GM21528 (cell line): ENCODE data around the gene TMEM59L.
"Not testable (repeated sequence)": the region's sequence is repeated elsewhere in the genome, so short reads cannot be mapped to it uniquely, and the experiment has no call there.

Experiments used
- ATAC-seq: cut with Tn5 transposase; IDR thresholded peaks from one replicate; pipeline ENCODE4 v1.9.1; 2021; ENCODE audit warnings: mild to moderate bottlenecking, moderate library complexity; ENCODE audit not compliant: unreplicated experiment, low FRiP score

TMEM59L gene

DNA sequence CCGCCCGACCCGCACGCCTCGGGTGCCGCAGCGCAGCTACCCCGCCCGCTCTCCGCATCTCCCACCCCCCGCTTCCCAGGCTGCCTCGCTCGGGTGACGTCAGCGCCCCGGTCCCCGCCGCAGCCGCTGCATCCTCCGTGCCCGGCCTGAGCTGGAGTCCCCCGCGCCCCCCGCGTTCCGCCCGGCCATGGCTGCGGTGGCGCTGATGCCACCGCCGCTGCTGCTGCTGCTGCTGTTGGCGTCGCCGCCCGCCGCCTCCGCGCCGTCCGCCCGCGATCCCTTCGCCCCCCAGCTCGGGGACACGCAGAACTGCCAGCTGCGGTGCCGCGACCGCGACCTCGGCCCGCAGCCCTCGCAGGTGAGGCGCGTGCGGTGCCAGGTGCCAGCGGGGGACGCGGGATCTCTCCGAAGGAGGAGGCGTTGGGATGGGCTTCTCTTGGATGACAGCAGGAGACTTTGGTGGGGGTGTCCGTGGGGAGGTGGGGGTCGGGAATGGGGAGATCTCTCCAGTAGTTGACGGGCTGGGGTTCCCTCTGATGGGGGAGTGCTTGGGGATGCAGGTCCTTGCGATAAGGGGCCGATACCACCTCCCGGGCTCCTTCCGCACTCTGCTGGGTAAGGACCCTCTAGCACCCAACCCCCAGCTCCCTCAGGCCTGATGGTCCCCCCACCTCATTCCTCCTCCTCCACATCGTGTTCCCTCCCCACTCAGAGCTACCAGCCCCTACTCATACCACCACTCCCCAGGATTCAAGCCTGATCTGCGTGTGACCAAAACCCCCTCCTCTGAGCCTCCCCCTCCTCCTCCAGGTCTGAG is at the start of gene TMEM59L:
Gene TMEM59L, plus strand, starts transcription at position 99 of the 817 bp plus-strand sequence. Its CDS starts 89 bp downstream, at position 188.
- ATAC-seq, result no peak

DNA sequence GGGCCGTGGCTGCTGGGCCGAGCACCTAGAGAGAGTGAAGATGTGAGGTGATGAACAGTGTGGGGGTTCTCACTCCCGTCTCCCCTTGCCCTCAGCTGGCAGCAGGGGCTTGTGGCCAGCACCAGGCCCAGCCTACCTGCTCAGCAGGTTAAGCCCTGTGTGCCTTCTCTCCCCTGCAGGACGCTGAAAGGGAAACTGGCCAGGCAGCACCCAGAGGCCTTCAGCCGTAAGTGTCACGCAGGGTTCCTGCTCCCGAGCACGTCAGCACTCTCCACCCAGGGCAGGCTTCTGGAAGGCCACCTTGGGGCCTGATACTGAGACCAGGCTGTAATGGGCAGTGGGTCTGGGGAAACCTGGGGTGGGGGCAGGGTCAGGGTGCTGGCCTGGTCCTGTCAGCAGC is 45.7 kb upstream of the TMEM59L start:
- no peak for ATAC-seq

DNA sequence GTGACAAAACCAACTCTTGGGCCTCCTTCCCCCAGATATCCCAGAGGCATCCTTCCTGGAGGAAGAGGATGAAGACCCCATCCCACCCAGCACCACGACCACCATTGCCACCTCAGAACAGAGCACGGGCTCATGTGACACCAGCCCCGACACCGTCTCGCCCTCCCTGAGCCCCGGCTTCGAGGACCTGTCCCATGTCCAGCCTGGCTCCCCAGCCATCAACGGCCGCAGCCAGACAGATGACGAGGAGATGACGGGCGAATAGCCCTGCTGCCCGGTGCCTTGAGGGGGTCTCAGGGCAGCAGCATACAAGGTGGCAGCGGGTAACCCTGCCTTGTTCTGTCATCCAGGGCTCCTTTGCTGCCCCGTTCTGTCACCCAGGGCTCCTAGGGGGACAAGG is 44.3 kb upstream of the TMEM59L start:
- no peak for ATAC-seq

DNA sequence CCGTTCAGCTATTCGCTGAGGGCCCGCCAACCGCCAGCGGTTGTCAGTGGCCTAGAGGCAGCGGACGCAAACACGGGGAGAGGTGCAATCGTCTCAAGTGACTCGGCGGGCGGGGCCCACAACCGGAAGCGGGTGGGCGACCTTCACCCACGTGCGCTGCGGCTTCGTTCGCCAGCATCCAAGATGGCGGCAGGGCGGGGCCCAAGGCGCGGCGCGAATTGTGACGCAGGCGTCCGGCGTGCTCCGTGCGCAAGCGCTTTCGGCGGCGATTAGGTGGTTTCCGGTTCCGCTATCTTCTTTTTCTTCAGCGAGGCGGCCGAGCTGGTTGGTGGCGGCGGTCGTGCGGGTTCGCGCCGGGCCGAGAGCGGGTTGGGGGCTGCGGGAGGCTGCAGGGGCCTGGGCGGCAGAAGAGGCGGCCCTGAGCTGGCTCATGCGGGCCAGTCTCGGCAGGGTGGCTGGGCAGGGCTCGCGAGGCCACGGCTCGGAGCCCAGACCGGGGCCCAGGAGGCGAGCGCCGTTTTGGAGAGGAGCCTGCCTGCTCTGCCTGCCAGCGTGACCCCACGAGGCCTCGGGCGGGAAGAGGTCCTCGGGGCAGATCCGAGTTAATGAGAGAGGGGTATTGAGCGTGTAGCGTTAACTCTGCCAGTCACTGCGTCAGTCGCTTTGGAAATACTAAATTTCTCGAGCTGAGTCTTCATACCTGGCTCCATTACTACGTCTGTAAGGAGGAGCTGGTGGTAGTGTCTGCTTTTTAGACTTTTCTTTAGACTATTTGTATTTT is 40.9 kb upstream of the TMEM59L start, which contains the start of gene UBA52:
Gene UBA52, plus strand, starts transcription at position 294 of the 781 bp plus-strand sequence. CDS start 1,444 bp downstream, outside the sequence.
- ATAC-seq, result peak; percentile 83

- no peak for ATAC-seq
Observed at GRCh38 chr19:18574691-18575291, 37.9 kb upstream of the TMEM59L start.

- no peak for ATAC-seq
Observed at GRCh38 chr19:18576383-18576782, 36.3 kb upstream of the TMEM59L start.

DNA sequence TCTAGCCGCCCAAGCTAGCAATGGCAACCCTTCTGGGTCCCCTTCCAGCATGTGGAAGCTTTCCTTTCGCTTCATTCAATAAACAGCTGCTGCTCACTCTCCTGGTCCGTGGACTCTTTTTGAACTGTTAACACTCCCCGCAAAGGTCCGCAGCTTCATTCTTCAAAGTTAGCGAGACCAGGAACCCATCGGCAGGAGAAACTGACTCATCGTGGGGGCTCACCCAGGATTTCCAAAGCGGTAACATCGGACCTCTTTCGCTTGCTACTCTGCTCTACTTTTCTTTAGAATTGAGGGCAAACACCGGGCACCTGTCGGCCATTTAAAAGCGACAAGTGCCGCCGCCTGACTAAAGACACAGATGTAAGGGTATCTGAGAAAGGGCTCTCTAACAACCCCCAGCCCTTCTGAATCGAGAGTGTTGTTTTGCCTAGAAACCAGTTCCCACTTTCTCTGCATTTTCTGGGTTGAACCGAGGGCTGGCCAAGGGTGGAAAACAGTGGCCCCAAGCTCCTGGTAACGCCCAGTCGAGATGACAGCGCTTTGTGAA is 35.2 kb upstream of the TMEM59L start:
- ATAC-seq, result no peak

DNA sequence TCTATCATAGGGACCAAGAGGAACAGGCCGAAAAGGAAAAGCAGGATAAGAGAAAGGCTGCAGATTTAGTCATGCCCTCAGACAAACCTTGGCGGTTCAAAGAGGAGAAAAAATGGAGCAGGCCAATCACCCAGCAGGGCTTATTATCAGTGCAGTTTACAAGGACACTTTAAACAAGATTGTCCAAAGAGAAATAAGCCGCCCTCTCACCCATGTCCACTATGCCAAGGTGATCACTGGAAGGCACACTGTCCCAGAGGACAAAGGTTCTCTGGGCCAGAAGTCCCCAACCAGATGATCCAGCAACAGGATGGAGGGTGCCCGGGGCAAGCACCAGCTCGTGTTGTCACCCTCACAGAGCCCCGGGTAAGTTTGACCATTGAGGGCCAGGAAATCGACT is 32.4 kb upstream of the TMEM59L start:
- ATAC-seq, result no peak

DNA sequence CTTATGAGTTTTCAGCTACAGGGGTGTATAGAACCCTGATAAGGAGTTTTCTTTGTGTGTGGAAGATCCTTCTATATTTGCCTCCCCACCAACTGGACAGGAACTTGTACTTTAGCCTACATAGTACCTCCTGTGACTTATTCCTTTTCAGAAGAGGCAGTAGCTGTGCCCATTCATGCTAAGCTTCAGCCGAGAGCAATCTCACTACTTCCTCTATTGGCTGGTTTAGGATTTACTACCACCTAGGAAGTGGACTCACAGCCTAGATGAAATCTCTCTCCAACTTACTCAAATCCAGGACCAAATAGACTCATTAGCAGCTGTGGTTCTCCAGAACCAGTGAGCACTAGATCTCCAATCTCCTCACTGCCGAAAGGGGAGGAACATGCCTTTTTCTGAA is 26.4 kb upstream of the TMEM59L start:
- no peak for ATAC-seq

DNA sequence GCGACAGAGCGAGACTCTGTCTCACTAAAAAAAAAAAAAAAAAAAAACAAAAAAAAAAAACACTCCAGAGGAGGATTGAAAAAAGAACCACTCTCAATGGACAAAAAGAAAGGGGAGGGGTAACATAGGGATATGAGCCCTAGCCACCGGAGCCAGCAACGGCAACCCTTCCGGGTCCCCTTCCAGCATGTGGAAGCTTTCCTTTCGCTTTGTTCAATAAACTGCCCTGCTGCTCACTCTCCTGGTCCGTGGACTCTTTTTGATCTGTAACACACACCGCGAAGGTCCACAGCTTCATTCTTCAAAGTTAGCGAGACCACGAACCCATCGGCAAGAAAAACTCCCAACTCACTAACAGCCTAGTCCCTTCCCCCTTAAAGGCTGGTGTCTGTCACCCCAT is 25.1 kb upstream of the TMEM59L start:
- ATAC-seq, result no peak

DNA sequence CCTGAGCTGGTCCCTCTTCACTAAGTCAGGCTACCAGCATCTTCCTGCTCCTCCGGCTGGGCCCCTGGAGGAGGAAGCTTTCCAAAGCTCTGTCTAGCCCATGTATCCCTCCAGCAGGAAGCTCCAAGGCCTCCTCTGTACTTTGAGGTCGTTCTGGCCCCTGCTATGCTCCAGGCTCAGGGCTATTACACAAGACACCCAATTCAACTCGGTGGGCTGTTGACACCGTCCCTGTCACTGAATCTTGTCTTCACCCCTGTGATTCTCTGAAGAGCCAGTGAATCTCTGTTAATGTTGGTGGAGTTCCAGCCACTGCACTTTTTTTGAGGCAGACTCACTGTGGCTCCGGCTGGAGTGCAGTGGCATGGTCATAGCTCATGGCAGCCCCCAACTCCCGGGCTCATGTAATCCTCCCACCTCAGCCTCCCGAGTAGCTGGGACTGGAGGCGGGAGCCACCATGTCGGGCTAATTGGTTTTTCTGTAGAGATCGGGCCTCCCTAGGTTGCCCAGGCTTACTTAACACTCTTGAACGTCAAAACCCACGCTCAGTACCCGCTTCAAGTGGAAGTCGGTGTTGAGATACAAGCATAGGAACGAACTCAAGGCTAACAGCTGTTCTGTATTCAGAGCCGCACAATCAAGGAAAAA is 24.6 kb upstream of the TMEM59L start:
- ATAC-seq, result no peak

GRCh38 chr19:18588611-18589379 is 23.9 kb upstream of the TMEM59L start, which contains the start of gene REX1BD:
REX1BD (plus strand) TSS chr19:18588798; CDS start chr19:18588802, 4 bp downstream.
- ATAC-seq, result peak; percentile 74

DNA sequence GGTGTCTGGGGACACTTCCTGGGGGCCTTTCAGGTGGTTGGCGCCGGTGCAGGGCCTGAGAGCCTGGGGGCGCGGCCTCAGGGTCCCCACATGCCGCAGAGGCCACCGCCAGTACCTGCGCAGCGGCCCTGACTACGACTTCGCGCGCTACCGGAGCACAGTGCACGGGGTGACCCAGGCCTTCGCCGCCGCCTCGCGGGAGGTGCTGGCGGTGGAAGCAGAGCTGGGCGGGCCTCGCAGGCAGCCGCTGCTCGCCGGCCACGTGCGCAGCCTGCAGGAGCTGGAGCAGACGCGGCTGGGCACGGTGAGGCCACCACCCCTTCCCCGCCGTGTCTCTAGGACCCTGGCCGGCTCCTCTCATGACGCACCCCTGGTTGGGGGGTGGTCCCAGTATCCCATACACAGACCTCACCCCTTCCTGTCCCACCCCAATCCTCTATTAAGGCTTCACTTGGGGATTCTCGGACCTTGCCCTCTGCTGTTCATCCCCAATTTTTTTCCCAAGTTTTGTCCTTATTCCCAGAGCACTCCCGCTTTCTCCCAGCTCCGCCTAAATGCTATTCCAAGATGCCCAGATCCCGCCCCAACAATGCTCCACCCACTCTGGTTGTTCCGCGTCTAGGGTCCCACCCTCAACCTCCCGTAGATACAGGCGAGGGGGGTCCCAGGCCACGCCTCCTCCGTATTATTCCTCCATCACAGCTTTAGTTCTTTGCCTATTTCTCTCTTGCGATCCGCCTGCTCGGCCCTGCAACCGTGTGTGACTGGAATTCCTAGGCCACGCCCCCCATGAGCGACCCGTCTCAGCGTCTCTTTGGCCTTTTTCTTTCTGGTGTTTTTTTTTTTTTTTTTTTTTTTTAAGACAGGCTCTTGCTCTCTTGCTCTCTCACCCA is 23.0 kb upstream of the TMEM59L start:
- ATAC-seq, result peak; percentile 38

- ATAC-seq, result no peak
Observed at GRCh38 chr19:18590273-18591272, 22.1 kb upstream of the TMEM59L start.

DNA sequence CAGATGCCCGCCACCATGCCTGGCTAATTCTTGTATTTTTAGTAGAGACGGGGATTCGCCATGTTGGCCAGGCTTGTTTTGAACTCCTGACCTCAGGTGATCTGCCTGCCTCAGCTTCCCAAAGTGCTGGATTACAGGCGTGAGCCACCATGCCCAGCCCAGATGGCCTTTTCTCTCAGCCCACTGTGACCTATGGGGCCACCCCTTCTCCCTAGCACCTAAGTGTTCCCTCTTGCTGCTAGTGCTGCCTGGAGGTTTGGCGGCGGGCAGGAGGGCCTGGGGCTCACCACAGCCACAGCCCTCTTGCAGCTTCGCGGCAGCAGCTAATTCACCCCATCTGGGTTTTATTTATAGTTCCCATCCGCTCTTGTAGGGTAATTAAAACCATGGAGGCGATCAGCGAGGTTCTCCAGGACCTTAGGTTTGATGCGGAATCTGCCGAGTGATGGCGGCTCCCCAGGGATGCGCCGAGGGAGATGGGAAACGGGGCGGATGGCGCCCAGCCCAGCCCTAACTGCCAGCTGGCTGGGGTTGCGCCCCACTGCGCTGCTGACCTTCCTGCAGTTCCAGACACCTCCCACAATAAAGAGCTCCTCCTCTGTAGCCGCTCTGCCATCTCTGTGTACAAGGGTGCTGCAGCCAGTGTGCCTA is 20.8 kb upstream of the TMEM59L start:
- no peak for ATAC-seq

DNA sequence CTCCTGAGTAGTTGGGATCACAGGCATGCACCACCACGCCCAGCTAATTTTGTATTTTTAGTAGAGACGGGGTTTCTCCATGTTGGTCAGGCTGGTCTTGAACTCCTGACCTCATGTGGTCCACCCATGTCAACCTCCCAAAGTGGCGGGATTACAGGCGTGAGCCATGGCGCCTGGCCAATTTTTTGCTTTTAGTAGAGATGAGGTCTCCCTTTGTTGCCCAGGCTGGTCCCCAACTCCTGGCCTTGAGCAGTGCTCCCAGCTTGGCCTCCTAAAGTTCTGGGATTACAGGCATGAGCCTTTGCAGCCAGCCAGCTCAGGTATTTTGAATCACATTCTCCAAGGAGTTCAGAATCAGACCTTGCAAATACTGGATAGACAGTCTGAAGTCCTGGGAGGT is 19.9 kb upstream of the TMEM59L start:
- ATAC-seq, result not testable (repeated sequence)
